ENCODE results near the gene TUBGCP3. TPM values are rescaled to one million over a fixed set of nuclear protein-coding genes. Genes with fewer than 3 reads are reported as not detected.

The TUBGCP3 gene
- total and polyA plus RNA-seq, 11 donors: 6.0 to 23.5 (median 15.6) TPM

- Histone ChIP-seq H3K4me1 (no peaks in the 10 kb centered on the region), H3K4me3 (no peak overlapping the region), H3K27ac (no peak overlapping the region), H3K36me3 (no peaks in the 10 kb centered on the region), H3K9me3 (no peaks in the 10 kb centered on the region), H3K27me3 (peaks cover 0 to 10% (median 0%) of the 10 kb centered on the region in 9 donors)
- WGBS, 4 donors: 88 to 92% (median 90%) methylated on average over 31 to 32 of the region's 32 CpGs
- no peak for DNase-seq
- TF ChIP-seq CTCF (IDR thresholded peaks at IDR 0.05): no peak
- no peak for TF ChIP-seq POLR2A (IDR thresholded peaks at IDR 0.05)
- ATAC-seq: no peak
- intact Hi-C loops (cut with DNase I): no loop called here
Observed at GRCh38 chr13:112453207-112453829, 134.6 kb downstream of the TUBGCP3 start.

GRCh38 chr13:112452380-112453206 lies 135.4 kb downstream of the TUBGCP3 start:
- no peak for ATAC-seq
- intact Hi-C loops (cut with DNase I): no loop called here
- DNase-seq: peak in 1 of 5 donors; percentile 51
- H3K9me3 ChIP-seq: no peaks in the 10 kb centered on the region
- no peak overlapping the region for H3K4me3 ChIP-seq
- H3K4me1 ChIP-seq: no peaks in the 10 kb centered on the region
- 66 to 87% (median 80%) methylated on average over 8 to 36 of the region's 36 CpGs for WGBS, 4 donors
- TF ChIP-seq CTCF (IDR thresholded peaks at IDR 0.05) (no peak), POLR2A (IDR thresholded peaks at IDR 0.05) (no peak)
- H3K27me3 ChIP-seq: peaks cover 0 to 10% (median 0%) of the 10 kb centered on the region in 9 donors
- no peak overlapping the region for H3K27ac ChIP-seq
- H3K36me3 ChIP-seq: no peaks in the 10 kb centered on the region

- Histone ChIP-seq H3K4me1 (no peaks in the 10 kb centered on the region), H3K36me3 (no peaks in the 10 kb centered on the region), H3K27me3 (peaks cover 0 to 16% (median 0%) of the 10 kb centered on the region in 9 donors), H3K4me3 (no peak overlapping the region), H3K27ac (no peak overlapping the region), H3K9me3 (no peaks in the 10 kb centered on the region)
- intact Hi-C loops (cut with DNase I): no loop called here
- 75 to 85% (median 81%) methylated on average over 37 to 43 of the region's 43 CpGs for WGBS, 4 donors
- no peak for TF ChIP-seq CTCF (IDR thresholded peaks at IDR 0.05)
- no peak for TF ChIP-seq POLR2A (IDR thresholded peaks at IDR 0.05)
- ATAC-seq (no peak), DNase-seq (peak in 1 of 5 donors; percentile 60)
Observed at GRCh38 chr13:112451512-112452379, 136.2 kb downstream of the TUBGCP3 start.

GRCh38 chr13:112450904-112451240 lies 137.1 kb downstream of the TUBGCP3 start:
- intact Hi-C loops (cut with DNase I): no loop called here
- Histone ChIP-seq H3K4me1 (no peaks in the 10 kb centered on the region), H3K4me3 (no peak overlapping the region), H3K36me3 (no peaks in the 10 kb centered on the region), H3K9me3 (no peaks in the 10 kb centered on the region), H3K27me3 (peaks cover 0 to 23% (median 4%) of the 10 kb centered on the region in 9 donors), H3K27ac (no peak overlapping the region)
- 59 to 65% (median 62%) methylated on average over 9 of the region's 9 CpGs for WGBS, 4 donors
- no peak for ATAC-seq
- no peak for TF ChIP-seq POLR2A (IDR thresholded peaks at IDR 0.05)
- TF ChIP-seq CTCF (IDR thresholded peaks at IDR 0.05): no peak
- DNase-seq: no peak
